Left renal pelvis (tissue), 4 donors: Measurements from ENCODE around the gene ULK1. TPM values are rescaled to one million over a fixed set of nuclear protein-coding genes. Genes with fewer than 3 reads are reported as not detected.

Experiments used
- DNase-seq, 4 donors: peaks; one replicate each; pipeline ENCODE4 v3.0.0-alpha.2; 2013; ENCODE audit warnings: low read depth in 4 of 4, low spot score in 3 of 4
- polyA plus RNA-seq, 4 donors: library from polyadenylated mRNA; unstranded; fragments of 120-200 nt; gene quantifications; one replicate each; pipeline ENCODE4 v1.2.1, GENCODE V29; 2013; ENCODE audit not compliant: insufficient read length in 4 of 4

Gene ULK1
- polyA plus RNA-seq, 4 donors: 20.6 to 44.0 (median 27.0) TPM

DNA sequence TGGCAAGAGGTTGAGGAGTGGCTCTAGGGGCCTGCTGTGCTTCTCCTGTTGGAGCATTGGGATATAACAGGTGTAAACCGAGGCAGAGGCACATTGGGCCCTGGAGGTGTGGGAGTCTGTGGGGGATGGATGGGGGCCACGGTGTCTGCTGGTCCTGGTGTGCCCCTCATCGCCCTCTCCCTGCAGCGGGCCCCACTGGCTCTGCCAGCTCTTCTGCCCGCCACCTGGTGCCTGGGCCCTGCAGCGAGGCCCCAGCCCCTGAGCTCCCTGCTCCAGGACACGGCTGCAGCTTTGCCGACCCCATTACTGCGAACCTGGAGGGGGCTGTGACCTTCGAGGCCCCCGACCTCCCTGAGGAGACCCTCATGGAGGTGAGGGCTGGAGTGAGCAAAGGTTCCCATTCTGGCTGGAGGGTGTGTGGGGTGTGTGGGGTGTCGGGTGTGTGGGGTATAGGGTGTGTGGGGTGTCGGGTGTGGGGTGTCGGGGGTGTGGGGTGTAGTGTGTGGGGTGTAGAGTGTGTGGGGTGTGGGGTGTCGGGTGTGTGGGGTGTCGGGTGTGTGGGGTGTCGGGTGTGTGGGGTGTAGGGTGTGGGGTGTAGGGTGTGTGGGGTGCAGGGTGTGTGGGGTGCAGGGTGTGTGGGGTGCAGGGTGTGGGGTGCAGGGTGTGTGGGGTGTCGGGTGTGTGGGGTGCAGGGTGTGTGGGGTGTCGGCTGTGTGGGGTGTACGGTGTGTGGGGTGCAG is 24.1 kb downstream of the ULK1 start:
- no peak for DNase-seq

DNA sequence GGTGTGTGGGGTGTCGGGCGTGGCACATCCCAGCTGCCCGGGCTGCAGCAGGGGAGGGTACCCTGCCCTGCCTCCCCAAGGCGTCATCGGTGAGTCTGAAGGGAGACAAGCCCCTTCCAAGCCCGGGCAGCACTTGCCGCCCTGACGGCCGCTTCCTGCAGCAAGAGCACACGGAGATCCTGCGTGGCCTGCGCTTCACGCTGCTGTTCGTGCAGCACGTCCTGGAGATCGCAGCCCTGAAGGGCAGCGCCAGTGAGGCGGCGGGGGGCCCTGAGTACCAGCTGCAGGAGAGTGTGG is 24.6 kb downstream of the ULK1 start:
- no peak for DNase-seq

DNA sequence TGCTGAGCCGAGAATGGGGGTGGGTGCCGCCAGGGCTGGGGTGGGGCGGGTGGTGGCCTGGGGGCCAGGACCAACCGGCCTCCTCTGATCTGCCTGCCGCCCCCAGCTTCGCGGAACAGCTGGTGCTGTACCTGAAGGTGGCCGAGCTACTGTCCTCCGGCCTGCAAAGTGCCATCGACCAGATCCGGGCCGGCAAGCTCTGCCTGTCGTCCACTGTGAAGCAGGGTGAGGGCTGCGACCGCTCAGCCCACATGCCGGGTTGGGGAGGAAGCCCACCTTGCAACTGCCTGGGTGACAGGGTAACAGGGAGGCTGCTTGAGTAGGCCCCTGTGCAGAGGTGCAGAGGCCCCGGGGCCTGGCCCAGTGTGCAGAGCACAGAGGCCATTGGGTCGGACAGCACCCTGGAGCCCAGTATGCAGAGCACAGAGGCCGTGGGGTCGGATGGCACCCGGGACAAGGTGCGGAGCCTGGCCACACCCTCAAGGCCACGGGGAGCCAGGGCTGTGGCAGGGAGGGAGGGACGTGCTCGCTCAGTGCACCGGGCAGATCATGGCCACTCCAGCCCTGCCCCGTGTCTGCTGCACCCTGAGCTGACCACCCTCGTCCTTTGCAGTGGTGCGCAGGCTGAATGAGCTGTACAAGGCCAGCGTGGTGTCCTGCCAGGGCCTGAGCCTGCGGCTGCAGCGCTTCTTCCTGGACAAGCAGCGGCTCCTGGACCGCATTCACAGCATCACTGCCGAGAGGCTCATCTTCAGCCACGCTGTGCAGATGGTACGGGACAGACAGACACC is 25.1 kb downstream of the ULK1 start:
- no peak for DNase-seq

DNA sequence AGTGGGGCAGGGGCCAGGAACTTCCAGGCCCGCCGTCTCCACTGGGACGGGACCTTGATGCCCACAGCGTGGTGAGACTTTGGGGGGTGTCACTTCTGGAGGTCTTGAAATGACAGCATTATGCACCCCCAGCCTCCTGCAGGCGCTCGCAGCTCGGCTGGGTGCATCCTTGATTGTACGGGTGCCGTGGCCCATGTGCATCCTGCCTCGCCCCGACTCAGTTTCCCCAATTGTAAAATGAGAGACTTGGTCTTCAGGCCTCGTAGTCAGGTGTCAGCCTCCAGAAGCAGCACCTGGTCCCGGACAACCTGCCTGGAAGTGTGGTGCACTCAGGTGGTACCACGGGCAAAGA is 25.7 kb downstream of the ULK1 start:
- no peak for DNase-seq

DNA sequence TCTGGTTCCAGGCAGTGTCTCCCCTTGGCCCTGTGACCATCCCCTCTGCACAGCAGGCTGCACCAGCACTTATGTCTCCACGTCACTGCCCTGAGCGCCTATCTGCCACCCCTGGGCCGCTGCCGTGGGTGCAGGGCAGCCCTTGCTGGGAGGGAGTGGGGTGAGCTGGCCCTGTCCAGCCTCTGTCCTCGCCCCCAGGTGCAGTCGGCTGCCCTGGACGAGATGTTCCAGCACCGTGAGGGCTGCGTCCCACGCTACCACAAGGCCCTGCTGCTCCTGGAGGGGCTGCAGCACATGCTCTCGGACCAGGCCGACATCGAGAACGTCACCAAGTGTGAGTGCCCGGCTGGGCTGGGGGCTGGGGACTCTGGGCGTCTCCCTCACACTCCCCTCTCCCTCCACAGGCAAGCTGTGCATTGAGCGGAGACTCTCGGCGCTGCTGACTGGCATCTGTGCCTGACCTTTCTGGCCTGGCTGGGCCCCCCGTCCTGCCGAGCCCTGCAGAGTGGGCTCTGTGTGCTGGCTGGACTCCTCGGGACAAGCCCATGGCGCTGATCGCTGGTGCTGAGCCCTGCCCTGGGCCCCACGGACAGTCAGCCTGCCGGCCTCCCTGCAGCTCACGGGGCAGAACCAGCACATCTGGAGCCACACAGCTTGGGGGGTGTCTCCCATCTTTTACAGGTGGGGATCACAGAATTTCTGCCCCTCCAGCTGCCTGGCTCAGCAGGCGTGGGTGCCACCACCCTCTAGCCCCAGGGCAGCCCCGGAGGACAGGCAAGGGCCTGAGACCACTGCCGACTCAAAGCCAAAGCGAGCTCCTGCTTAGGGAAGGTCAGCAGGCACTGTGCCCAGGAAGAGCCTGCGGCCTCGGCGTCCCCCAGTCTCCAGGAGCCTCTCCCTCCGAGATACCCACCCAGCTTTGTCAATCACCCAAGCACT is 26.7 kb downstream of the ULK1 start:
- DNase-seq: no peak

DNA sequence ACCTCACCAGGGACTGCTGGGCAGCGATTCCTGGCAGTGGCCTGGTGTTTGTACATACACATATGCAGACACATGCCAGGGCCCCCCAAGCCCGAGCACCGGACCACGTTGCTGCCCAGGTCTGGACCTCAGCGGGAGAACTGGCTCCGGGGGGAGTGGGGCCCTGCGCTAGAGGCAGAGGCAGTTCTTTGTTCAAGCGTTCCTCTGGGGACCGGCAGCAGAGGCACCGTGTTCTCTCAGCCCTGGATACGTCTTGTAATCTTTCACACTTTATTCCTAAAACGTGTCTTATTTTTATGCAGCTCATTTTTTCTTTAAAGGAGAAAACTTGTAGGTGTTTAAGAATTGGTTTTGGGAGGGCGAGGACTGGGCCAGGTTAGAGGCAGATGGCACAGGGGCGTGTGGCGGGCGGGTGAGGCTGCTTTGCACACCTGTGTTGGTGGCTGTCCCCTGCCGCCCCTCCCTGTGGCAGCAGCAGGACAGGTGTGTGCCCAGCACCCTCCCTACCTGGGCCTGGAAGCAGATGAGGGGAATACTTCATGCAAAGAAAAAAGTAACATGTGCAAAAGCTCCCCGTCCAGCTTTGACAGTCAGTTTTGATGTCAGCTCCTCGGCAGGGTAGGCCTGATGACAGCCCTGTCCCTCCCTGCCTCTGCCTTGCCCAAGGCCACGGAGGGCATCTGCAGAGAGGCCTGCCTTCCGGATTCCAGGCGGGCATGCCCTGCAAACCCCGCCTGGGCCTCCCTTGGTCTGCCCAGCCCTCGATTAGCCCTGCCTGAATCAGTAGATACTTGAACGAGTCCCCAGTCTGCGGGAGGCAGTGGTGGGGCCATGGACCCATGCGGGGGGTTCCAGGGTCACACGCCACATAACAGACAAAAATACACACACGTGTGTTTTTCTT is 27.7 kb downstream of the ULK1 start:
- DNase-seq: no peak

DNA sequence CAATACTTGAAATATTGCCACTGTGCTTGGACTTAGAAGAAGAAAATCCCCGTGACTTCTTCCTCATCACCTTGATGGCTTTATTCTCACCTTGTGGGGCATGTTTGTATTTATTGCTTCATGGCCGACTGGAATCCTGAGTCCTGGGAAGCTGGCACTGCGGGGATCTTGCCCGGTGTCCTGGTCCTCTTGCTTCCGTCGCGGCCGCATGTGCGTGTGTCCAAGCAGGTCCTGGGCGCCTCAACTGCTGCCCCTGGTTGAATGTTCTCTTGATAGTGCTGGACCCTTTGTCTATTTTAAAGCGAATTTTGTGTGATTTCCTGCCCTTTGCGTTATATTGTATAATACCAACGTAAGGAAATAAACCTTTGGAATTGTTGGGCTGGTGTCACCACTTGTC is 28.4 kb downstream of the ULK1 start:
- no peak for DNase-seq

DNA sequence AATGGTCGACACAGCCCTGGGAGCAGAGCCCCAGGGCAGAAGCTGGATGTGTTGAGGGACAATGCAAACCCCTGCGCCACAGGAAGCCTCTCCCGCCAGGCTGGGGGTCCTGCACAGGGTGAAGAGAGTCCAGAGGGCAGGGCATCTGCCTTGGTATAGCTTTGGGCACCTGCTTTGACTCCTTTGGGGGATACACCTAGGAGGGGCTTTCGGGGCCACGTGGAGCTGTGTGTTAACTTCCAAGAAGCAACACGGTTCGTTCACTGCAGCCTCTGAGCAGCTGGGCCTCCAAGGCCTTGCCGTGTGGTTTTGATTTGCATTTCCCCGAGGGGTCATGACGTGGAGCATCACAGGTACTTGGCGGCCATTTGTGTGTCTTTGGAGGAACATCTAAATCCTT is 28.8 kb downstream of the ULK1 start:
- DNase-seq: no peak

DNA sequence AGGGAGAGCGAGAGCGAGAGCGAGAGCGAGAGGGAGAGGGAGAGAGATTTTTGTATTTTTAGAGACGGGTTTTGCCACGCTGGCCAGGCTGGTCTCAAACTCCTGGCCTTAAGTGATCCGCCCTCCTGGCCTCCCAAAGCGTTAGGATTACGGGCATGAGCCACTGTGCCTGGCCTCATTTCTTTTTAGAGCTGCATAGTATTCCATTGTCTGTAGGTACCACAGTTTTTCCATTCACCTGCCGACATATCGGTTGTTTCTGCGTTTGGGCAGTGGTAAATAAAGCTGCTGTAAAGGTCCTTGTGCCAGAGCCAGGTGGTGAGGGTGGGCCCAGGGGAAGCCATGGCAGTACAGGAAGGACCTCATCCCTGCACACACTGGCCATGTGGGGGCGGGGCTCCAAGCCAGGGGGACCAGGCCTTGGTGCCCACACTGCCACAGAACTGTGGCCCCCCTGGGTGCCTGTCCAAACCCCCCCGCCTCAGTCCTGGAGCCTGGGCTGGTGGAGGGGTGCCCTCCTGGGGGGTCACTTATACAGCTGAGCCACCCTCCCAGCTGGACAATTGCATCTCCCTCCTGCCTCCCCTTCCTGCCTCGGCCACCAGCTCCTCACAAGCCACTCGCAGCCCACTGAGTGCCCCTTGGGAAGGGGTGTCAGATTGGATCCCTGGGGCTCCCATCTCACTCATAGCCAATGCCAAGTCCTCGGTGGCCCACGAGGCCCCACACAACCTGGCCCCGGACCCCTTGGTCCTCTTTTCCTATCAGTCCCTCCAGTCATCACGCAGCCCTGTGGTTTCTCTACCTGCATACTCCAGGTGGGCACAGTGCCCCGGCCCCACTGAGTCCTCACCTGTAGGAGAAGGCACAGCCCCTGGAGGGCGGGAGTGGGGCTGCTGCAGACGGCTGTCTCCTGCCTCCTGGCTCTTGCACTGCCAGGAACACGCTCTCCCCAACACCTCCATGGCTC is 33.0 kb downstream of the ULK1 start:
- no peak for DNase-seq

DNA sequence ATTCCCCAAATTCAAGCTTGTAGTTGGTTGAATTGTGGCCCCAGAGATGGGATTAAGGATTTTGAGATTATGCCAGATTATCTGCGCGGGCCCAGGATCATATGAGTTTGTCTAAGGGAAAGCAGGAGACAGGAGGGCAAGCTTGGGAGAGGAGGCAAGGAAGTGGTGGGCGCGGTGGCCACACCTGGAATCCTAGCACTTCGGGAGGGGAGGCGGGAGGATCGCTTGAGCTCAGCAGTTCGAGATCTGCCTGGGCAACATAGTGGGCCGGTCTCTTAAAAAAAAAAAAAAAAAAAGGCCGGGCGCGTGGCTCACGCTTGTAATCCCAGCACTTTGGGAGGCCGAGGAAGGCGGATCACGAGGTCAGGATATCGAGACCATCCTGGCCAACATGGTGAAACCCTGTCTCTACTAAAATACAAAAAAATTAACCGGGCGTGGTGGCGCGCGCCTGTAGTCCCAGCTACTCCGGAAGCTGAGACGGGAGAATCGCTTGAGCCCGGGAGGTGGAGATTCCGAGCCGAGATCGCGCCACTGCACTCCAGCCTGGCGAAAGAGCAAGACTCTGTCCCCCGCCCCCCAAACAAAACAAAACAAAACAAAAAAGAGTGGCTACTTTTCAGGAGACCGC is 33.8 kb downstream of the ULK1 start:
- DNase-seq: no peak

DNA sequence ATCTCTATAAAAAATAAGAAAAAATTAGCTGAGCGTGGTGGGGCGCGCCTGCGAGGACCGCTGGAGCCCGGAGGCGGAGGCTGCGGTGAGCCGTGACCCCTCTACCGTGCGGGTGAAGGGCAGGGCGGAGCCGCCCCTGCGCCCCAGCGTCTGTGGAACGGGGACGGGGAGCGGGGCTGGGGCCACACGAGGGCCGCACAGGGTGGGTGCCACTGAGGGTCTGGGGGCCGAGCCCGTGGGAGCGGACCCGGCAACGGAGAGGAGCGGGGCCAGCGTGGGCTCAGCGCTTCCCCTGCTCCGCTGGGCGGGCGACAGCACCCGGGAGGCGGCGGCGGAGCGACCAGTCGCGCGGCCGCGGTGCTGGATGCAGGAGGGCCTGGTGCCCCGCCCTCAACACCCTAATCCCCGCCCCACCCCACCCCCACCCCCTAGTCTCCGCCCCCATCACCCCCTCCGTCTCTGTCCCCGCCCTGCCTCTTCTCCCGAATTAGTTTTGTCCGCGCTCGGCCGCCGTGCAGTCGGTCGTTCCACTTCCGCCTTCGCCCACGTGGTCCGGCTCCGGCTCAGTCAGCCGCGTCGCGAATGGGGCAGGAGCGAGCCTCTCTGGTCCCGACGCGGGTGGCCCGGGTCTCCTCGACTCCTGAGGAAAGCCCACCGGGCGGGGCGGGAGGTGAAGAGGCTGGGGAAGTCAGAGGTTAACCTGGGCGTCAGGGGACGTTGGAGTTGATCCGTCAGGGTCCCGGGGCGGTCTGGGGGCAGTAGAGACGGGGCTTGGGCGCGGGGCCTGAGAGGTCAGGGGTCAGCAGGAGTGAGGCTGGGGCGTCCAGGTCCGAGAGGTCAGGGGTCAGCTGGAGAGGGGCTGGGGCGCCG is 34.5 kb downstream of the ULK1 start, which contains the start of gene PUS1:
PUS1 (plus strand) TSS at position 566 of the 870 bp plus-strand sequence. CDS start 447 bp downstream, outside the sequence.
- DNase-seq: peak; percentile 73 to 90 (median 86)

DNA sequence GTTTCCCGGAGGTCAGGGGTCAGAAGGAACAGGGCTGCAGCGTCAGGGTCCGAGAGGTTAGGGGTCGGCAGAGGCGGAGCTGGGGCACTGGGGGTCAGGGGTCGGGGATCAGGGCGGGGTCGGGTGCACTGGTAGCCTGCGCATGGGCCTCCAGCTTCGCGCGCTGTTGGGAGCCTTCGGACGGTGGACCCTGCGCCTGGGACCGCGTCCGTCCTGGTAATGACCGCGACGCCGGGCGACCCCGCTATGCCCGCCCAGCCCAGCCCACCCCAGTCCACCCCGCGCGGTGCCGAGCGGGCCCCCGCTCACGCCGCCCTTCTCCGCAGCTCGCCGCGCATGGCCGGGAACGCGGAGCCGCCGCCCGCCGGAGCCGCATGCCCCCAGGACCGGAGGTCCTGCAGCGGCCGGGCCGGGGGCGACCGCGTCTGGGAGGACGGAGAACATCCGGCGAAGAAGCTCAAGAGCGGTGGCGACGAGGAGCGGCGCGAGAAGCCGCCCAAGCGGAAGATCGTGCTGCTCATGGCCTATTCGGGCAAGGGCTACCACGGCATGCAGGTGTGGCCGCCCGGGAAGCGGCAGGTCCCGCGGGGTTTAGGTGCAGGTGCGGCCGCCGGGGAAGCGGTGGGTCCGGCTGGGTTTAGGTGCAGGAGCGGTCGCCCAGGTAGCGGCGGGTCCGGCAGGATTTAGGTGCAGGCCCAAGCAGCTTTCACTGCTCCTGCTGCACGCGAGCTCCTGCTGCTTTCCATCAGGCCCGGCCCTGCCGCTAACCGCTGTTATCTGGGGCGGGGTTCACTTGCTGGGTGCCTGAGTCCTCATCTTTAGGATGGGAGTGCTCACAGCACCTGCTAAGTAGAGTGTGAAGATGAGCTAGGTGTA is 35.4 kb downstream of the ULK1 start:
- no peak for DNase-seq

DNA sequence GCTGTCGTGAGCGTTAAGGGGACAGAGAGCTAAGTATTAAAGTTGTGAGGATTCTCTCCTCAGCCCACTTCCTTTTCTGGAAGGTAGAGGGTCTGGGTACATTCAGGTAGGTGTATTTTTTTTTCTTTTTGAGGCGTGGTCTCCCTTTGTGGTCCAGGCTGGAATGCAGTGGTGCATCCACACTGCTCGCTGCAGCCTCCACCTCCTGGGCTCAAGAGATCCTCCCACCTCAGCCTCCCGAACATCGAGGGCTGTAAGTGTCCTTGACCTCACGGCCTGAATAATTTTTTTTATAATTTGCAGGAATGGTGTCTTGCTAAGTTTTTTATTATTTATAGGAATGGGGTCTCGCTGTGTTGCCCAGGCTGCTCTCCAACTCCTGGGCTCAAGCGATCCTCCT is 36.1 kb downstream of the ULK1 start:
- DNase-seq: no peak

DNA sequence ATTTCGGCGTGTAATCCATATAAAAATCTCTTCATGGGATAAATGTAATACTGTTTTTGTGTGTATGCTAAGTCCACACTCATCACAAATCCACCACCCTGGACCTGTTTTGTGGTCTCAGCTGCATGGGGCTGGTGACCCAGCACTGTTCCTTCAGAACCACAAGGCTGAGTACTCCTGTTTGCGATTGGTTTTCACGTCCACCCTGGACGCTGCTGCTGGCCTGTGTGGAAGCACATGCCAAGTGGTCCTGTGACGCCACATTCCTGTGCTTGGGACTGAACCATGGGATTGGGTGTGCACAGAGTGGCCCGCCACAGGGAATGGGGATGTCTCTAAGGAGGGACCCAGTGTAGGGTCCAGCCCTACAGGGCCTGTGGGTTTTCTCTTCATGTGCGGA is 39.0 kb downstream of the ULK1 start:
- no peak for DNase-seq

DNA sequence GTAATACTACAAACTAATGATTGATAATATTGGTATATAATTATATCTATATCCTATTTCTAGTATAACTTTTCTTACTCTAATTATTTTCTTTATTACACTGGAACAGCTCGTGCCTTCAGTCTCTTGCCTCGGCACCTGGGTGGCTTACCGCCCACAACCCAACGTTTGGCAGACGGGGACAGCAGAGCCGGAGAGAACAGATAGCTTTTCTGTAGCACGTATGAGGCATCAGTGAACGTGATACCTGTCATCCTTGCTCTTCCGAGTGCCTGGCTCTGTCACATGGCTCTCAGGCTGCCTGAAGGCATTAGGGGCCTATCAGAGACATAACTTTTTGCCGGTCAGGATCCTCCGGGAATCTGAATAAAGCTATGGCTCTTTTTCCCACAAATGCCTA is 40.1 kb downstream of the ULK1 start:
- DNase-seq: no peak

DNA sequence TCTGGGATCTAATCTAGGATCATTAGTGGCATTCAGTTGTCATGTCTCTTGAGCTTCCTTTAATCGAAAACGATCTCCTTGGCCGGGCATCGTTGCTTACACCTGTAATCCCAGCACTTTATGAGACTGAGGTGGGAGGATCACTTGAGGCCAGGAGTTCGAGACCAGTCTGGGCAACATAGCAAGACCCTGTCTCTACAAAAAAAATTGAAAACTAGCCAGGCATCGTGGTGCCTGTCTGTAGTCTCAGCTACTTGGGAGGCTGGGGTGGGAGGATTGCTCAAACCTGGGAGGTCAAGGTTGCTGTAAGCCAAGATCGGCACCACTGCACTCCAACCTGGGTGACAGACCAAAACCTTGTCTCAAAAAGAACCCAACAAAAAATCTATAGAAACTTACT is 43.7 kb downstream of the ULK1 start:
- no peak for DNase-seq

DNA sequence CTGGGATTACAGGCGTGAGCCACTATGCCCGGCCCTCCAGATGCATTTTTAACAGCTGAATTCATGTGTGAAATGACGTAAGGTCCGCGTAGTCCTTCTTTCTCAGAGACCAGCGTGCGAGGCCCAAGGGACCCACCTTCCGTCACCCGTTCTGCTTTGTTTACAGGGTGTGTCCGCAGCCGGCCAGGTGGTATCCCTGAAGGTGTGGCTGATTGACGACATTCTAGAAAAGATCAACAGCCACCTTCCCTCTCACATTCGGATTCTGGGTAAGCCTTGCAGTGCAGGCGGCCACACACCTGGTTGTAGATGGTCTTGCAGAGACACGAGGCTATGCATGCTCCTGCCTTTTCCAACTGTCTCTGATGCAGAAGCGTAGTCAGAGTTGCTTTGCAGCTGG is 44.6 kb downstream of the ULK1 start:
- no peak for DNase-seq
